PC-3 (cell line): Measurements from ENCODE around the gene C4orf50. TPM values are rescaled to one million over a fixed set of nuclear protein-coding genes. Genes with fewer than 3 reads are reported as not detected.
A peak's percentile ranks its signal among the peaks of the same experiment; 100 is the strongest.

Source experiments
- ATAC-seq: fragments of 200-7000 bp; cut with Tn5 transposase; 2 replicates; pipeline ENCODE4 v1.9.1; 2020; ENCODE audit warnings: mild to moderate bottlenecking, moderate library complexity
- BruUV-seq: library from RNA; stranded (reverse); fragments of 400-500 nt; replicated peaks from 2 replicates; lab custom pipeline; 2021; lab: Mats Ljungman, UMichigan
- CTCF ChIA-PET: fragments of 300-600 bp; sonication (Branson Sonifier 250); formaldehyde crosslinking; loops from one replicate; lab custom pipeline; 2022; ENCODE audit warnings: antibody characterized with exemption; lab: Charles Lee
- POLR2A ChIA-PET: fragments of 300-600 bp; sonication (Branson Sonifier 250); formaldehyde crosslinking; loops from one replicate; lab custom pipeline; 2022; ENCODE audit warnings: antibody characterized with exemption; ENCODE audit not compliant: unreplicated experiment; lab: Charles Lee
- DNase-seq: peaks from one replicate; pipeline ENCODE4 v3.0.0-alpha.2; 2015
- H2AFZ ChIP-seq: fragments of 300-600 bp; sonication (generic); 2 replicates; pipeline ENCODE4 v1.6.0; 2016; ENCODE audit warnings: antibody characterized with exemption, low read length
- H3F3A ChIP-seq: fragments of 300-600 bp; sonication (generic); one replicate; pipeline ENCODE4 v1.6.0; 2017; ENCODE audit warnings: antibody characterized with exemption, low read length, control low read depth, mild to moderate bottlenecking; ENCODE audit not compliant: unreplicated experiment
- H3K27ac ChIP-seq: fragments of 300-600 bp; sonication (generic); 2 replicates; pipeline ENCODE4 v1.5.1; 2016; ENCODE audit warnings: mild to moderate bottlenecking, low read length
- H3K27me3 ChIP-seq: fragments of 300-600 bp; sonication (generic); 2 replicates; pipeline ENCODE4 v1.6.1; 2016; ENCODE audit warnings: low read length, mixed read lengths
- H3K36me3 ChIP-seq: fragments of 300-600 bp; sonication (generic); 2 replicates; pipeline ENCODE4 v1.6.1; 2016; ENCODE audit warnings: low read depth, mixed run types, low read length, mixed read lengths
- H3K4me1 ChIP-seq: fragments of 300-600 bp; sonication (generic); 2 replicates; pipeline ENCODE4 v1.5.1; 2016; ENCODE audit warnings: low read length; ENCODE audit not compliant: insufficient read depth
- H3K4me2 ChIP-seq: fragments of 300-600 bp; sonication (generic); 2 replicates; pipeline ENCODE4 v1.6.0; 2016; ENCODE audit warnings: low read length
- H3K4me3 ChIP-seq: fragments of 300-600 bp; sonication (generic); 2 replicates; pipeline ENCODE4 v1.5.1; 2016; ENCODE audit warnings: mild to moderate bottlenecking, low read length, mixed read lengths
- H3K79me2 ChIP-seq: fragments of 300-600 bp; sonication (generic); 2 replicates; pipeline ENCODE4 v1.6.1; 2017; ENCODE audit warnings: low read length, mixed read lengths
- H3K9ac ChIP-seq: fragments of 300-600 bp; sonication (generic); 2 replicates; pipeline ENCODE4 v1.6.0; 2016; ENCODE audit warnings: mild to moderate bottlenecking, low read length
- H3K9me2 ChIP-seq: fragments of 300-600 bp; sonication (generic); replicated peaks from 2 replicates; pipeline ENCODE4 v1.6.1; 2016; ENCODE audit warnings: mixed run types, low read length, mixed read lengths
- H3K9me3 ChIP-seq: fragments of 300-600 bp; sonication (generic); 2 replicates; pipeline ENCODE4 v1.6.1; 2016; ENCODE audit warnings: low read length, mixed read lengths
- H4K20me1 ChIP-seq: fragments of 300-600 bp; sonication (generic); 2 replicates; pipeline ENCODE4 v1.6.1; 2016; ENCODE audit warnings: low read length, mixed read lengths
- EZH2 ChIP-seq: fragments of 300-600 bp; sonication (generic); IDR thresholded peaks from one replicate; pipeline ENCODE4 v1.6.1; 2017; ENCODE audit warnings: antibody characterized with exemption, mild to moderate bottlenecking, low read length; ENCODE audit not compliant: unreplicated experiment
- EZH2phosphoT487 ChIP-seq: fragments of 300-600 bp; sonication (generic); IDR thresholded peaks from 2 replicates; pipeline ENCODE4 v1.6.1; 2018; ENCODE audit warnings: mild to moderate bottlenecking, antibody characterized with exemption, low read length, borderline replicate concordance
- intact Hi-C: fragments of 100-400 bp; cut with micrococcal nuclease; formaldehyde crosslinking; loops from 2 replicates; pipeline ENCODE4 v1.9.0; 2023
- total RNA-seq: library from RNA; depleted of rRNA; stranded (reverse); fragments of >200 nt; gene quantifications from 2 replicates; pipeline ENCODE4 v1.2.3, GENCODE V29; 2014
- TF ChIP-seq, protein P1 (sequence below): fragments of 300-600 bp; sonication (generic); conservative IDR thresholded peaks from 2 replicates; pipeline ENCODE4 v1.5.1; 2017; ENCODE audit warnings: antibody characterized with exemption, low read depth, mild to moderate bottlenecking, low read length

C4orf50 gene
- total RNA-seq, 1 experiment from 2014 or later = not detected

DNA sequence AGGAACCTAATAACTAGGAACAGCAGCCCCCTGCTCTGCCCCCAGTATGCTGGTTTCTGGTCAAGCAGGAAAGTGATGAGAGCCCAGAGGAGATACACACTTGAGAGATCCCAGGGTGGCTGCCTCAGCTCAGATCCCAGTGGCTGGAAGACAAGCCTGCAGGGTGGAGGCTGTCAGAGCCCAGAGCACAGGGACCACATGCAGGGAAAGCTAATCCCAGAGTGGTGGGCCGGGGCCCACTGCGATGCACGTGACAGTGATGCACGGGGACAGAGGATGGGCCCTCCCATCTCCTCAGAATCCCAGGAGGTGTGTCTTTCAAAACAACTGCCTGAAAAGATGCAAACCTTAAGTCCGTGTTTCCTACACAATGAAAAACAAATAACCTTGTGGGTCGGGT is 96.2 kb downstream of the C4orf50 start:
- H3K79me2 ChIP-seq = no peaks in the 10 kb centered on the region
- H3K4me1 ChIP-seq = no peaks in the 10 kb centered on the region
- H3F3A ChIP-seq = no peaks in the 10 kb centered on the region
- no peak overlapping the region for H3K9ac ChIP-seq
- H3K4me2 ChIP-seq = no peak overlapping the region
- intact Hi-C loops = no loop called here
- BruUV-seq = no TSS peak
- H3K27ac ChIP-seq = no peak overlapping the region
- ATAC-seq (no peak), DNase-seq (no peak)
- no peak for TF ChIP-seq EZH2phosphoT487
- TF ChIP-seq, protein P1, sequence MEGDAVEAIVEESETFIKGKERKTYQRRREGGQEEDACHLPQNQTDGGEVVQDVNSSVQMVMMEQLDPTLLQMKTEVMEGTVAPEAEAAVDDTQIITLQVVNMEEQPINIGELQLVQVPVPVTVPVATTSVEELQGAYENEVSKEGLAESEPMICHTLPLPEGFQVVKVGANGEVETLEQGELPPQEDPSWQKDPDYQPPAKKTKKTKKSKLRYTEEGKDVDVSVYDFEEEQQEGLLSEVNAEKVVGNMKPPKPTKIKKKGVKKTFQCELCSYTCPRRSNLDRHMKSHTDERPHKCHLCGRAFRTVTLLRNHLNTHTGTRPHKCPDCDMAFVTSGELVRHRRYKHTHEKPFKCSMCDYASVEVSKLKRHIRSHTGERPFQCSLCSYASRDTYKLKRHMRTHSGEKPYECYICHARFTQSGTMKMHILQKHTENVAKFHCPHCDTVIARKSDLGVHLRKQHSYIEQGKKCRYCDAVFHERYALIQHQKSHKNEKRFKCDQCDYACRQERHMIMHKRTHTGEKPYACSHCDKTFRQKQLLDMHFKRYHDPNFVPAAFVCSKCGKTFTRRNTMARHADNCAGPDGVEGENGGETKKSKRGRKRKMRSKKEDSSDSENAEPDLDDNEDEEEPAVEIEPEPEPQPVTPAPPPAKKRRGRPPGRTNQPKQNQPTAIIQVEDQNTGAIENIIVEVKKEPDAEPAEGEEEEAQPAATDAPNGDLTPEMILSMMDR = no peak
- no peak for TF ChIP-seq EZH2
- H3K9me3 ChIP-seq = no peaks in the 10 kb centered on the region
- H4K20me1 ChIP-seq = no peaks in the 10 kb centered on the region
- no peaks in the 10 kb centered on the region for H3K36me3 ChIP-seq
- peaks cover 34% of the 10 kb centered on the region for H3K27me3 ChIP-seq
- no peak overlapping the region for H3K4me3 ChIP-seq
- H3K9me2 ChIP-seq = no peaks in the 10 kb centered on the region
- ChIA-PET POLR2A (no interaction called here), CTCF (no interaction called here)
- no peak overlapping the region for H2AFZ ChIP-seq

DNA sequence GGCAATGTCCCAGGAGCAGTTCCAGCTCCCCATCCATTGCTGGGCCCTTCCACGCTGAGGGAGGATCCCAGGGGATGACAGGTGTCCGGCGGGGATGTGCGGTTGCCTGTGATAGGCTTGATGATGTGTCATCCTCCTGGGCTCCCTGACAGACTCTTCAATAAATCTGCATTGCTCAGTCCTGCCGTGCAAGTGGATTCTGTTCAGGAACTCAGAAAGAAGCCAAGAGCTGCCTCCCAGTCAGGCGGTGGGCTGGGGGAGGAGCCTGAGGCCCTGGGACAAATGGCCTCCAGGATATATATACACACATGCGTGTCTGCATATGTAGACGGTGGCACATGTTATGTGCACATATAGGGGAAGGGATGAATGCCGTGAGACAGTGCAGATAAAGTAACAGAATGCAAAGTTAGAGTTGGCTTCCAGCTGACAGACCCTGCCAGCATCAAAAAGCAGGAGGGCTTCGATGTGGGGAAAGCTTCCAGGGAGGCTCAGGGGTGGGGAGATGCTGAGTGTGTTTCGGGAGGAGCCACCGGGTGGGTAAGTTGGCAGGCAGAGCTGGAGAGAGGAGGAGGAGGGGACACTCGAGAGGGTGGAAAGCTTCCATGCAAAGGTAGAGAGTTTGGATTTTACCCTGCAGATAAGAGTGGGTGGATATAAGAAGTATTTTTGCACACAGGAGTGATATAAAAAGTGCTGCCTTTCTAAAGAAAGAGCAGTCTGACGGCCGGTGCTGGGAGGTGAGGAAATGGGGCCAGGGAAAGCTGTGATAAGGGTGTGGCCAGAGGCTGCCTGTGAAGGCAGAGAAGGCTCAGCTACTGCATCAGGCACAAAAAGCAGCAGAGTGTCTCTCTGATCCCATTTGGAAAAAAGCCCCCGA is 96.9 kb downstream of the C4orf50 start:
- peaks cover 27% of the 10 kb centered on the region for H3K27me3 ChIP-seq
- no peaks in the 10 kb centered on the region for H3K79me2 ChIP-seq
- no peak overlapping the region for H3K27ac ChIP-seq
- POLR2A ChIA-PET = no interaction called here
- ATAC-seq = no peak
- no peaks in the 10 kb centered on the region for H3K4me1 ChIP-seq
- no peaks in the 10 kb centered on the region for H3K36me3 ChIP-seq
- H3K4me2 ChIP-seq = no peak overlapping the region
- H3K4me3 ChIP-seq = no peak overlapping the region
- H4K20me1 ChIP-seq = no peaks in the 10 kb centered on the region
- H3K9me2 ChIP-seq = no peaks in the 10 kb centered on the region
- CTCF ChIA-PET = no interaction called here
- BruUV-seq = no TSS peak
- intact Hi-C loops = no loop called here
- peak; percentile 1 for DNase-seq
- H3F3A ChIP-seq = no peaks in the 10 kb centered on the region
- no peaks in the 10 kb centered on the region for H3K9me3 ChIP-seq
- no peak overlapping the region for H2AFZ ChIP-seq
- TF ChIP-seq, protein P1 = no peak
- no peak for TF ChIP-seq EZH2
- no peak for TF ChIP-seq EZH2phosphoT487
- no peak overlapping the region for H3K9ac ChIP-seq

DNA sequence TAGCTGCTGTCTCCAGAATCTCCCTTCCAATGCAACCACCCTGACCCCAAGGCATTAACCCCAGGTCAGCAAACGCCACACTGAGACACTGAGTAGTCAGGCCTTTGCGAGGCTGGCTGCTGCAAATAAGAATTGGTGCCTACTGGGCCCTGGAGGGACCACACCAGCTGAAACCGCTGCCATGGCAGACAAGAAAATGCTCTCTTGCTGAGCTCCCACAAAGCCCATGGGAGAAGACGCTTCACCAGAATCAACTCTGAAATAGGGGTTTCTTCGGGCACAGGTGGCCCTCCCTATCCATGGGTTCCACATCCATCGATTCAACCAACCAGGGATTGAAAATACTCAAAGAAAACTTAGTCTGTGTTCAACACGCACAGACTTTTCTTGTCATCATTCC is 98.7 kb downstream of the C4orf50 start:
- ChIA-PET CTCF (no interaction called here), POLR2A (no interaction called here)
- Histone ChIP-seq H3K27ac (no peak overlapping the region), H4K20me1 (no peaks in the 10 kb centered on the region), H2AFZ (no peak overlapping the region), H3K9ac (no peak overlapping the region), H3F3A (no peaks in the 10 kb centered on the region), H3K4me2 (no peak overlapping the region), H3K9me3 (no peaks in the 10 kb centered on the region), H3K27me3 (peaks cover 25% of the 10 kb centered on the region), H3K79me2 (no peaks in the 10 kb centered on the region), H3K4me3 (no peak overlapping the region), H3K36me3 (no peaks in the 10 kb centered on the region), H3K9me2 (no peaks in the 10 kb centered on the region), H3K4me1 (no peaks in the 10 kb centered on the region)
- TF ChIP-seq EZH2phosphoT487 (no peak), EZH2 (no peak)
- TF ChIP-seq, protein P1 = no peak
- no peak for ATAC-seq
- intact Hi-C loops = no loop called here
- no peak for DNase-seq
- BruUV-seq = no TSS peak
